Naive thymus-derived CD4-positive, alpha-beta T cell (primary cell): ENCODE results near the gene RASA4B. TPM values are rescaled to one million over a fixed set of nuclear protein-coding genes. Genes with fewer than 3 reads are reported as not detected.
"Not testable (repeated sequence)": the region's sequence is repeated elsewhere in the genome, so short reads cannot be mapped to it uniquely, and the experiment has no call there.

ENCODE experiments used
- ATAC-seq: fragments of 150-1000 bp; cut with Tn5 transposase; 2 replicates; pipeline ENCODE4 v1.10.0; 2021; ENCODE audit warnings: mild to moderate bottlenecking, moderate library complexity
- CTCF ChIA-PET: fragments of 350-600 bp; sonication (Branson Sonifier 250); formaldehyde crosslinking; loops from one replicate; lab custom pipeline; 2021; ENCODE audit warnings: antibody characterized with exemption; lab: Charles Lee
- POLR2A ChIA-PET: fragments of 350-600 bp; sonication (Branson Sonifier 250); formaldehyde crosslinking; loops from one replicate; lab custom pipeline; 2021; ENCODE audit warnings: antibody characterized with exemption, inconsistent platforms; lab: Charles Lee
- DNase-seq, 9 donors: peaks; one replicate each; pipeline versions ENCODE4 v3.0.0 to v3.0.0-alpha.2; 2020 to 2022; ENCODE audit warnings: mixed read lengths in 1 of 9
- H3K27ac ChIP-seq: one replicate; pipeline ENCODE4 v1.7.0; 2013; ENCODE audit warnings: mild to moderate bottlenecking, low read depth, low read length, moderate library complexity
- H3K27me3 ChIP-seq, 2 donors: one replicate each; pipeline ENCODE4 v1.7.0; 2013; ENCODE audit warnings: low read length in 2 of 2, mild to moderate bottlenecking in 2 of 2, moderate library complexity in 2 of 2; ENCODE audit not compliant: control insufficient read depth in 2 of 2, insufficient read depth in 2 of 2
- H3K36me3 ChIP-seq, 3 experiments: 1 replicate in 2 of 3; 2 replicates in 1 of 3; pipeline ENCODE4 v1.7.0; 2013; ENCODE audit warnings: low read length in 3 of 3, mild to moderate bottlenecking in 3 of 3, moderate library complexity in 1 of 3; ENCODE audit not compliant: insufficient read depth in 3 of 3, control insufficient read depth in 2 of 3
- H3K4me1 ChIP-seq, 2 donors: one replicate each; pipeline ENCODE4 v1.7.0; 2013; ENCODE audit warnings: low read length in 2 of 2, mild to moderate bottlenecking in 2 of 2, moderate library complexity in 1 of 2; ENCODE audit not compliant: control insufficient read depth in 2 of 2, insufficient read depth in 2 of 2
- H3K4me3 ChIP-seq: 2 replicates; pipeline ENCODE4 v1.7.0; 2013; ENCODE audit warnings: mild to moderate bottlenecking, low read length
- H3K9me3 ChIP-seq, 3 experiments: 1 replicate in 2 of 3; 2 replicates in 1 of 3; pipeline ENCODE4 v1.7.0; 2013; ENCODE audit warnings: low read length in 3 of 3; ENCODE audit not compliant: control insufficient read depth in 2 of 3
- H3K27ac Mint-ChIP-seq, 9 donors: one replicate each; pipeline ENCODE4 v1.8.0; 2020 to 2022; ENCODE audit warnings: mixed read lengths in 9 of 9, mild to moderate bottlenecking in 8 of 9, moderate library complexity in 5 of 9, inconsistent platforms in 2 of 9
- H3K27me3 Mint-ChIP-seq, 5 donors: one replicate each; pipeline ENCODE4 v1.8.0; 2021 to 2022; ENCODE audit warnings: mixed read lengths in 5 of 5, mild to moderate bottlenecking in 1 of 5
- H3K36me3 Mint-ChIP-seq, 5 donors: one replicate each; pipeline ENCODE4 v1.8.0; 2020 to 2022; ENCODE audit warnings: mixed read lengths in 5 of 5, mild to moderate bottlenecking in 3 of 5, inconsistent platforms in 1 of 5
- H3K4me1 Mint-ChIP-seq, 7 donors: one replicate each; pipeline ENCODE4 v1.8.0; 2020 to 2022; ENCODE audit warnings: mixed read lengths in 7 of 7, mild to moderate bottlenecking in 3 of 7, inconsistent platforms in 1 of 7
- H3K4me3 Mint-ChIP-seq, 10 donors: one replicate each; pipeline ENCODE4 v1.8.0; 2020 to 2022; ENCODE audit warnings: mild to moderate bottlenecking in 10 of 10, mixed read lengths in 10 of 10, moderate library complexity in 6 of 10, inconsistent platforms in 2 of 10
- H3K9me3 Mint-ChIP-seq, 11 donors: one replicate each; pipeline ENCODE4 v1.8.0; 2020 to 2022; ENCODE audit warnings: mixed read lengths in 11 of 11, mild to moderate bottlenecking in 4 of 11, inconsistent platforms in 1 of 11, moderate library complexity in 1 of 11
- intact Hi-C, 2 donors: fragments of 100-400 bp; cut with micrococcal nuclease; formaldehyde crosslinking; loops; one replicate each; pipeline ENCODE4 v1.15.1; 2023
- polyA plus RNA-seq, 2 donors: library from polyadenylated mRNA; unstranded; fragments of 300-500 nt; fragmentation: Illumina TruSeq; gene quantifications; one replicate each; pipeline ENCODE4 v1.2.3, GENCODE V29; 2021
- total RNA-seq, 6 experiments: library from RNA in 5 of 6; stranded (reverse) in 5 of 6; gene quantifications; 1 replicate in 5 of 6; 2 replicates in 1 of 6; pipeline ENCODE4 v1.2.3 and lab custom pipeline; 2021 to 2026

The RASA4B gene
- 10 to 100 TPM; 16.6 to 36.3 (median 24.0) TPM for total RNA-seq
- polyA plus RNA-seq = 10 to 100 TPM; 11.3 to 15.9 TPM
- total RNA-seq (lab: John Stamatoyannopoulos, UW) = 5.7 reads per million, percentile 26 among the genes with 10 or more reads in this experiment

- intact Hi-C loops, H3K4me3 ChIP-seq, H3K27me3 ChIP-seq, H3K27ac Mint-ChIP-seq, H3K4me1 ChIP-seq, H3K36me3 ChIP-seq, POLR2A ChIA-PET, H3K9me3 Mint-ChIP-seq, CTCF ChIA-PET, H3K4me1 Mint-ChIP-seq, H3K27me3 Mint-ChIP-seq, H3K27ac ChIP-seq, H3K36me3 Mint-ChIP-seq, H3K9me3 ChIP-seq: not testable (repeated sequence)
- peak within 1 kb of the TSS in 5 of 10 donors; percentile 44 to 76 (median 64) for H3K4me3 Mint-ChIP-seq
- ATAC-seq (peak; percentile 99), DNase-seq (peak in 1 of 9 donors; percentile 9)
Measured at GRCh38 chr7:102517550-102518147, at the start of gene RASA4B. RASA4B (minus strand) TSS chr7:102517777; CDS start chr7:102517710, 67 bp downstream.

GRCh38 chr7:102550808-102551422 lies 33.3 kb upstream of the RASA4B start, which contains the start of gene SPDYE2:
SPDYE2 (plus strand) TSS chr7:102551226; CDS start chr7:102553256, 2,030 bp downstream.
- H3K4me3 ChIP-seq, H3K9me3 Mint-ChIP-seq, intact Hi-C loops, ATAC-seq, H3K27me3 Mint-ChIP-seq, CTCF ChIA-PET, H3K27ac Mint-ChIP-seq, H3K27me3 ChIP-seq, H3K36me3 ChIP-seq, H3K4me3 Mint-ChIP-seq, H3K27ac ChIP-seq, H3K4me1 ChIP-seq, H3K4me1 Mint-ChIP-seq, POLR2A ChIA-PET, H3K9me3 ChIP-seq, DNase-seq, H3K36me3 Mint-ChIP-seq: not testable (repeated sequence)

GRCh38 chr7:102546353-102546752 lies 28.8 kb upstream of the RASA4B start:
- H3K27me3 Mint-ChIP-seq, H3K4me1 ChIP-seq, H3K4me3 Mint-ChIP-seq, H3K4me1 Mint-ChIP-seq, DNase-seq, POLR2A ChIA-PET, H3K9me3 Mint-ChIP-seq, H3K27ac Mint-ChIP-seq, H3K27me3 ChIP-seq, CTCF ChIA-PET, H3K9me3 ChIP-seq, H3K36me3 Mint-ChIP-seq, intact Hi-C loops, H3K27ac ChIP-seq, H3K4me3 ChIP-seq, H3K36me3 ChIP-seq: not testable (repeated sequence)
- peak; percentile 25 for ATAC-seq

- CTCF ChIA-PET, DNase-seq, H3K36me3 ChIP-seq, H3K27me3 ChIP-seq, H3K27ac ChIP-seq, intact Hi-C loops, H3K9me3 Mint-ChIP-seq, H3K27me3 Mint-ChIP-seq, ATAC-seq, H3K36me3 Mint-ChIP-seq, H3K27ac Mint-ChIP-seq, H3K4me1 ChIP-seq, H3K4me1 Mint-ChIP-seq, H3K4me3 ChIP-seq, H3K9me3 ChIP-seq, POLR2A ChIA-PET, H3K4me3 Mint-ChIP-seq: not testable (repeated sequence)
Measured at GRCh38 chr7:102545288-102545687, 27.7 kb upstream of the RASA4B start.

- intact Hi-C loops, H3K27me3 Mint-ChIP-seq, H3K27ac Mint-ChIP-seq: not testable (repeated sequence)
Measured at GRCh38 chr7:102544372-102544771, 26.8 kb upstream of the RASA4B start.

GRCh38 chr7:102543596-102543995 lies 26.0 kb upstream of the RASA4B start, which contains the start of gene UPK3BL2:
UPK3BL2 (minus strand) TSS chr7:102543696; CDS start chr7:102543636, 60 bp downstream.
- DNase-seq, H3K9me3 Mint-ChIP-seq, H3K36me3 ChIP-seq, H3K4me3 ChIP-seq, H3K4me3 Mint-ChIP-seq, H3K27me3 ChIP-seq, H3K4me1 Mint-ChIP-seq, POLR2A ChIA-PET, ATAC-seq, CTCF ChIA-PET, H3K36me3 Mint-ChIP-seq, intact Hi-C loops, H3K27ac ChIP-seq, H3K9me3 ChIP-seq, H3K27me3 Mint-ChIP-seq, H3K4me1 ChIP-seq: not testable (repeated sequence)
- H3K27ac Mint-ChIP-seq = peak within 1 kb of the TSS in 1 of 9 donors; percentile 56

More at GRCh38 chr7:102544372-102544771, 26.8 kb upstream of the RASA4B start:
- POLR2A ChIA-PET, H3K9me3 Mint-ChIP-seq, H3K4me1 Mint-ChIP-seq, H3K27me3 ChIP-seq, H3K4me3 ChIP-seq, CTCF ChIA-PET, H3K4me1 ChIP-seq, DNase-seq, H3K9me3 ChIP-seq, H3K4me3 Mint-ChIP-seq, H3K27ac ChIP-seq, H3K36me3 ChIP-seq, H3K36me3 Mint-ChIP-seq, ATAC-seq: not testable (repeated sequence)

GRCh38 chr7:102542771-102543170 lies 25.2 kb upstream of the RASA4B start:
- ATAC-seq, CTCF ChIA-PET: not testable (repeated sequence)

More at GRCh38 chr7:102542771-102543170, 25.2 kb upstream of the RASA4B start:
- H3K9me3 Mint-ChIP-seq, H3K27me3 ChIP-seq, H3K4me1 Mint-ChIP-seq, intact Hi-C loops, H3K4me3 Mint-ChIP-seq, H3K36me3 Mint-ChIP-seq, H3K36me3 ChIP-seq, DNase-seq, H3K9me3 ChIP-seq, POLR2A ChIA-PET, H3K27ac ChIP-seq, H3K27me3 Mint-ChIP-seq, H3K4me1 ChIP-seq, H3K27ac Mint-ChIP-seq, H3K4me3 ChIP-seq: not testable (repeated sequence)
